Measurements from ENCODE around the gene ADAM11.

- TF ChIP-seq CTCF (IDR thresholded peaks at IDR 0.05 in 2 of 3, conservative IDR thresholded peaks at IDR 0.05 in 1 of 3; ENCODE audit: insufficient read depth in 2 of 3, low read depth in 1 of 3, low read length in 3 of 3), result no peak
- no peak for TF ChIP-seq PTBP1 (IDR thresholded peaks at IDR 0.05; ENCODE audit: low read depth, low read length)
- no peak for TF ChIP-seq HDAC2 (IDR thresholded peaks at IDR 0.05)
- TF ChIP-seq PRDM10 (IDR thresholded peaks at IDR 0.05; ENCODE audit: partially characterized antibody), result no peak
- TF ChIP-seq ZNF586 (CRISPR knock-in tag; conservative IDR thresholded peaks at IDR 0.05), result no peak
- TF ChIP-seq GMEB1 (CRISPR knock-in tag; IDR thresholded peaks at IDR 0.05), result no peak
- no peak for TF ChIP-seq ZNF830 (CRISPR knock-in tag; IDR thresholded peaks at IDR 0.05)
- no peak for TF ChIP-seq ZBTB12 (CRISPR knock-in tag; IDR thresholded peaks at IDR 0.05)
- no peak for TF ChIP-seq ZNF124 (CRISPR knock-in tag; IDR thresholded peaks at IDR 0.05)
- TF ChIP-seq TAF1 (IDR thresholded peaks at IDR 0.05; ENCODE audit: control insufficient read depth, extremely low read depth, insufficient read depth, low read length, severe bottlenecking), result no peak
- no peak for TF ChIP-seq SIN3A (IDR thresholded peaks at IDR 0.05; ENCODE audit: borderline replicate concordance in 2 of 2, control insufficient read depth in 1 of 2, low read depth in 2 of 2, low read length in 2 of 2)
- no peak for TF ChIP-seq THAP7 (CRISPR knock-in tag; IDR thresholded peaks at IDR 0.05)
- TF ChIP-seq ZNF212 (CRISPR knock-in tag; IDR thresholded peaks at IDR 0.05), result no peak
Measured at GRCh38 chr17:44741316-44741715, 17.5 kb upstream of the ADAM11 start.
